Measurements from ENCODE around the gene CBFA2T2. TPM values are rescaled to one million over a fixed set of nuclear protein-coding genes. Genes with fewer than 3 reads are reported as not detected.

Gene CBFA2T2
- total RNA-seq, 2 donors from 2014 or later: 10.6 to 12.5 TPM

- intact Hi-C loops (cut with DNase I): no loop called here
- ATAC-seq: no peak
- Histone ChIP-seq H3K27ac (no peak overlapping the region), H3K4me3 (no peak overlapping the region), H3K4me1 (peaks cover 16% of the 10 kb centered on the region), H3K27me3 (no peaks in the 10 kb centered on the region), H3K36me3 (replicated peaks in 1 of 2; ENCODE audit: insufficient read depth in 1 of 2, low read depth in 2 of 2) (no peaks in the 10 kb centered on the region), H3K9me3 (no peaks in the 10 kb centered on the region)
- 85 to 92% methylated on average over 9 of the region's 9 CpGs for WGBS, 2 donors
- no peak for DNase-seq
- TF ChIP-seq CTCF (IDR thresholded peaks at IDR 0.05) (no peak), POLR2A (IDR thresholded peaks at IDR 0.05) (no peak)
These were observed 191.9 kb downstream of the CBFA2T2 start for GRCh38 chr20:33681728-33682353.

GRCh38 chr20:33684533-33685327 is 194.8 kb downstream of the CBFA2T2 start:
- peaks cover 27% of the 10 kb centered on the region for H3K4me1 ChIP-seq
- H3K27ac ChIP-seq: no peak overlapping the region
- no peaks in the 10 kb centered on the region for H3K27me3 ChIP-seq
- no peak for ATAC-seq
- no peak for DNase-seq
- H3K36me3 ChIP-seq (replicated peaks in 1 of 2; ENCODE audit: insufficient read depth in 1 of 2, low read depth in 2 of 2): no peaks in the 10 kb centered on the region
- TF ChIP-seq POLR2A (IDR thresholded peaks at IDR 0.05) (no peak), CTCF (IDR thresholded peaks at IDR 0.05) (no peak)
- no peak overlapping the region for H3K4me3 ChIP-seq
- no peaks in the 10 kb centered on the region for H3K9me3 ChIP-seq
- intact Hi-C loops (cut with DNase I): no loop called here
- WGBS, 2 donors: 59 to 60% methylated on average over 9 to 10 of the region's 10 CpGs

GRCh38 chr20:33685328-33686099 is 195.6 kb downstream of the CBFA2T2 start:
- intact Hi-C loops (cut with DNase I): no loop called here
- Histone ChIP-seq H3K27ac (no peak overlapping the region), H3K4me1 (peaks cover 27% of the 10 kb centered on the region), H3K4me3 (no peak overlapping the region), H3K36me3 (replicated peaks in 1 of 2; ENCODE audit: insufficient read depth in 1 of 2, low read depth in 2 of 2) (no peaks in the 10 kb centered on the region), H3K9me3 (no peaks in the 10 kb centered on the region), H3K27me3 (no peaks in the 10 kb centered on the region)
- 3 to 13% methylated on average over 12 to 43 of the region's 53 CpGs for whole genome bisulfite sequencing, 2 donors
- TF ChIP-seq CTCF (IDR thresholded peaks at IDR 0.05): no peak
- TF ChIP-seq POLR2A (IDR thresholded peaks at IDR 0.05): no peak
- ATAC-seq (no peak), DNase-seq (no peak)

GRCh38 chr20:33686100-33686983 is 196.4 kb downstream of the CBFA2T2 start, which contains the start of gene E2F1:
E2F1 (minus strand) TSS chr20:33686385; CDS start chr20:33686264, 121 bp downstream.
- DNase-seq (peak; percentile 95 to 97 (median 96)), ATAC-seq (peak; percentile 100)
- Histone ChIP-seq H3K4me1 (peaks cover 27% of the 10 kb centered on the region), H3K36me3 (replicated peaks in 1 of 2; ENCODE audit: insufficient read depth in 1 of 2, low read depth in 2 of 2) (no peaks in the 10 kb centered on the region), H3K27me3 (no peaks in the 10 kb centered on the region), H3K9me3 (no peaks in the 10 kb centered on the region), H3K4me3 (no peak within 1 kb of the TSS), H3K27ac (peak within 1 kb of the TSS in 3 of 4 donors; percentile 6 to 22 (median 10))
- intact Hi-C loops (cut with DNase I): no loop called here
- peak; percentile 31 to 63 (median 46) for TF ChIP-seq CTCF (IDR thresholded peaks at IDR 0.05)
- TF ChIP-seq POLR2A (IDR thresholded peaks at IDR 0.05): no peak
- 3 to 26% methylated on average over 6 to 71 of the region's 101 CpGs for WGBS, 2 donors
